HG02610 (cell line): Measurements from ENCODE around the gene PDXDC1.
"Not testable (repeated sequence)": the region's sequence is repeated elsewhere in the genome, so short reads cannot be mapped to it uniquely, and the experiment has no call there.

Experiments
- ATAC-seq: cut with Tn5 transposase; IDR thresholded peaks from one replicate; pipeline ENCODE4 v1.9.1; 2021; ENCODE audit warnings: mild to moderate bottlenecking, moderate library complexity; ENCODE audit not compliant: unreplicated experiment

The PDXDC1 gene

GRCh38 chr16:15132719-15133428 lies 158.0 kb downstream of the PDXDC1 start:
- ATAC-seq = not testable (repeated sequence)

- not testable (repeated sequence) for ATAC-seq
These were observed 158.7 kb downstream of the PDXDC1 start for GRCh38 chr16:15133554-15133953.

- ATAC-seq = not testable (repeated sequence)
These were observed 160.1 kb downstream of the PDXDC1 start for GRCh38 chr16:15134752-15135482.

- not testable (repeated sequence) for ATAC-seq
These were observed 160.9 kb downstream of the PDXDC1 start for GRCh38 chr16:15135483-15136360.

GRCh38 chr16:15137514-15137913 lies 162.7 kb downstream of the PDXDC1 start:
- not testable (repeated sequence) for ATAC-seq

GRCh38 chr16:15140444-15141365 lies 165.9 kb downstream of the PDXDC1 start:
- ATAC-seq = not testable (repeated sequence)

GRCh38 chr16:15141586-15141985 lies 166.8 kb downstream of the PDXDC1 start:
- ATAC-seq = no peak

- not testable (repeated sequence) for ATAC-seq
These were observed 167.5 kb downstream of the PDXDC1 start for GRCh38 chr16:15142107-15142890.

GRCh38 chr16:15142891-15143600 lies 168.2 kb downstream of the PDXDC1 start:
- ATAC-seq = not testable (repeated sequence)

GRCh38 chr16:15143601-15144091 lies 168.8 kb downstream of the PDXDC1 start:
- ATAC-seq = not testable (repeated sequence)

GRCh38 chr16:15144092-15144631 lies 169.3 kb downstream of the PDXDC1 start:
- ATAC-seq = not testable (repeated sequence)

GRCh38 chr16:15144781-15145417 lies 170.1 kb downstream of the PDXDC1 start:
- ATAC-seq = not testable (repeated sequence)

GRCh38 chr16:15145418-15146263 lies 170.8 kb downstream of the PDXDC1 start:
- ATAC-seq = not testable (repeated sequence)

- ATAC-seq = not testable (repeated sequence)
These were observed 171.4 kb downstream of the PDXDC1 start for GRCh38 chr16:15146264-15146662.

GRCh38 chr16:15148831-15149230 lies 174.0 kb downstream of the PDXDC1 start:
- not testable (repeated sequence) for ATAC-seq

- not testable (repeated sequence) for ATAC-seq
These were observed 174.4 kb downstream of the PDXDC1 start for GRCh38 chr16:15149260-15149659.

- ATAC-seq = not testable (repeated sequence)
These were observed 179.2 kb downstream of the PDXDC1 start for GRCh38 chr16:15154005-15154404.
